ENCODE data around the gene CMTM8.

GRCh38 chr3:32395496-32395895 is 157.0 kb downstream of the CMTM8 start:
- TF ChIP-seq CTCF (conservative IDR thresholded peaks at IDR 0.05 in 1 of 2, IDR thresholded peaks at IDR 0.05 in 1 of 2; ENCODE audit: low read depth in 1 of 2, low read length in 2 of 2) (no peak), EZH2 (IDR thresholded peaks at IDR 0.05; ENCODE audit: low read length, missing control alignments) (no peak)

Data from fibroblast of lung (primary cell).